GM19397 (cell line): ENCODE data around the gene PGA3.
"Not testable (repeated sequence)": the region's sequence is repeated elsewhere in the genome, so short reads cannot be mapped to it uniquely, and the experiment has no call there.

ENCODE experiments used
- ATAC-seq: cut with Tn5 transposase; IDR thresholded peaks from one replicate; pipeline ENCODE4 v1.9.1; 2021; ENCODE audit warnings: mild to moderate bottlenecking, moderate library complexity; ENCODE audit not compliant: unreplicated experiment

Gene PGA3

DNA sequence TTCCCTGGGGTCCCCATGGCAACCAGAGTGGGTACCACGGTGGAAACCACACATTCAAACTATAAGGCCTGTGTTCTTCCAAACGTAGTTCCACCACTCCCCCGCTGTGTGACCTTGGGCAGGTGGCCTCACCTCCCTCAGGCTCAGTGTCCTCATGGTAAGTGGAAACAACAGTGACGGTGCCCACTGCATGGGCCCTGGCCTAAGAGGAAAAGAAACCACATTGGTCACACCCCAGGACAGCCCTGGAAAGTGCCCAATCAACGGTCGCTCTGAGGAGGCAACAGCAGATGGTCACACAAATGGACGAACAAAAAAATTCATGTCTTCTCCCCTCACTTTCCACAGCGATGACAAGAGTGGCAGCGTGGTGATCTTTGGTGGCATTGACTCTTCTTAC lies 44.8 kb downstream of the PGA3 start:
- not testable (repeated sequence) for ATAC-seq

DNA sequence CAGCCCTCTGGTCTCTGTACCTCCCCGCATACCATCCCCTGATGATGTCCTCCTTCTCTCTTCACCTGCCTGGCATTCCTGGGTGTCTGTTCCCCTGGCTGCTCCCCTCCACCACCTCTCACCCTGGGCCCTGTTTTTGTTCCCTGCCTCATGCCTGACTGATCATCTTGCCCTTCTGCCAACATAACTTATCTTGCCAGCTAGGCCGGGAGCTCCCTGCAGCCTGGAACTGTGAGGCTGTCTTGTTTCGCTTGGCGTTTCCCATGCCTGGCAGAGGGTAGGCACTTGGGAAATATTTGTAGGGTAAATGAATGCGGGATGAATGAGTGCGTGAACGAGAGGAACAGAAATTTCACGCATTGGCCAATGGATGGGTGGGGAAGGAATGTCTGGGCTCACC lies 45.9 kb downstream of the PGA3 start:
- ATAC-seq: not testable (repeated sequence)

DNA sequence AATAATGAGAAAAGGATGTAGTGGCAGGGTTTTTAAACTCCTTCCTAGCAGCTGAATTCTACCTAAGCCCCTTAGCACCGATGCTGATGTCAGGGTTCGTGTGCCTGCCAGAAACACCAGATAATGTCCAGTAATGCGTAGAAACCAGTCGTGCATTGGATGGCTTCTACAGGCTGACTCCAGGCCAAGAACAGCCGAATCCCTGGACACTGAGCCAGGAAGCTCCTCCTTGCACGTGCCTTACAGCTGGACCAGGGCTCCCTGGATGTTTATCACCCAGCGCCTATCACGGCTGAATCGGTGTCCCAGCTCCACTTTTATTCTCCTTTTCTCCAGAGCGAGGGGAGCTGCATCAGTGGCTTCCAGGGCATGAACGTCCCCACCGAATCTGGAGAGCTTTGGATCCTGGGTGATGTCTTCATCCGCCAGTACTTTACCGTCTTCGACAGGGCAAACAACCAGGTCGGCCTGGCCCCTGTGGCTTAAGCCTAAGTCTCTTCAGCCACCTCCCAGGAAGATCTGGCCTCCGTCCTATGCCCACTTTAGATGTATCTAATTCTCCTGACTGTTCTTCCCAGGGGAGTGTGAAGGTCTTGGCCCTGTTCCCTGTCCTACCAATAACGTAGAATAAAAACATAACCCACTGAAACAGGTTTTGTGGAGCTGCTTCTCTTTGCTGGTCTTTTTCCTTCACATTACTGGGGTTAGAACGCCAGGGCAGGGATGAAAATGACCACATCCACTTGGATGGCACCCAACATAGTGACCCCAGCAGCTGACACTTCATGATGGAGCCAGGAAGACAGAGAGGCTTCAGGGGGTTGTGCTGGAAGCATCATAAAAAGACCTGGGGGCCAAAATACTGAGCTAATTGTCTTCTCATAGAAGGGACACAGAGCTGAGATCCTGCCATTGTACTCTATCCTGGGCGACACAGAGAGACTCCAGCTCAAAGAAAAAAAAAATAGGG lies 47.8 kb downstream of the PGA3 start:
- ATAC-seq: not testable (repeated sequence)

DNA sequence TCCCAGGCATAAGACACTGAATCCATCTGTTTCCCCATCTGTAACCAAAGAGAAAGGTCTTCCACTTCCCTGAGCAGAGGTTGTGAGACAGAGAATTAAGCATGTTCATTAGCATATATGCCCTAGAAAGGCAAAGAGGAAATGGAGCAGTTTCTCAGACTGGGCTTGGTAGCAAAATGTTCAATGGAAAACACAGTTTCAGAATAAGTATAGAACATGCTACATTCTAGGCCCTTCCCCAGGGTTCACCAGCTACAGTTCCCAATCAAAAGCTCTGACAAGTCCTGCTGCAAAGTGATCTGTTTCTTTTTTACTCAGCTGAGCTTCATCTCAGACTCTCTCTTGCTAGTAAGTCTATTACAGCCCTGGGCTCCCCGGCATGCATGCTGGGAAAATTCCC lies 49.0 kb downstream of the PGA3 start:
- ATAC-seq: not testable (repeated sequence)

DNA sequence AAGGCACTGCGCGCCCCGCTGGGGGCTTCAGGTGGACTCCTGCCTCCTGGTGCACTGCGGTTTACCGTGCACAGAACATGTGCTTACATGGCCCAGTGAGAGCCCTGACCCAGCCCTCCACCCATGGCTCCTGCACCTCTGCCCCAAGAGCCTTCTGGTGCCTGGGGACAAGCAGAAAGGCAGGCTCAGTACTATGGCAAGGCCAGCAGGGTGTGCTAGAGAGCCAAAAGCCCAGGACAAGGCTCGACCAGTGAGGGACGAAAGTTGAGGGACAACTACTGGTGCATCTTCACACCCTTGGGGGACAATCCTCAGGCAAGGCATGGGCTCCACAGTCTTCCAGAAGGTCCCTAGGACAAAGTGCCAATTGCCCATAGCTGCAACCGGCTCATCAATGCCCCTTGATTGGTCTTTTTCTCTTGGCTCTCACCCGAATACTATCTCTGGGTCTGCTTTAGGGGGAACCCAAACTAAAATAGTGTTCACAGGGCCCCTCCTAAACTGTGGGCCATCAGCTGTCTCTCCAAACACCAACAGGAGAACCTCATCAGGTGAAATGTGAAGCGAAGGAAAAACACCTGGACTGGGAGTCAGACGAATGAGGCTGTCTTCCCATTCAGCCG lies 51.2 kb downstream of the PGA3 start:
- ATAC-seq: no peak

DNA sequence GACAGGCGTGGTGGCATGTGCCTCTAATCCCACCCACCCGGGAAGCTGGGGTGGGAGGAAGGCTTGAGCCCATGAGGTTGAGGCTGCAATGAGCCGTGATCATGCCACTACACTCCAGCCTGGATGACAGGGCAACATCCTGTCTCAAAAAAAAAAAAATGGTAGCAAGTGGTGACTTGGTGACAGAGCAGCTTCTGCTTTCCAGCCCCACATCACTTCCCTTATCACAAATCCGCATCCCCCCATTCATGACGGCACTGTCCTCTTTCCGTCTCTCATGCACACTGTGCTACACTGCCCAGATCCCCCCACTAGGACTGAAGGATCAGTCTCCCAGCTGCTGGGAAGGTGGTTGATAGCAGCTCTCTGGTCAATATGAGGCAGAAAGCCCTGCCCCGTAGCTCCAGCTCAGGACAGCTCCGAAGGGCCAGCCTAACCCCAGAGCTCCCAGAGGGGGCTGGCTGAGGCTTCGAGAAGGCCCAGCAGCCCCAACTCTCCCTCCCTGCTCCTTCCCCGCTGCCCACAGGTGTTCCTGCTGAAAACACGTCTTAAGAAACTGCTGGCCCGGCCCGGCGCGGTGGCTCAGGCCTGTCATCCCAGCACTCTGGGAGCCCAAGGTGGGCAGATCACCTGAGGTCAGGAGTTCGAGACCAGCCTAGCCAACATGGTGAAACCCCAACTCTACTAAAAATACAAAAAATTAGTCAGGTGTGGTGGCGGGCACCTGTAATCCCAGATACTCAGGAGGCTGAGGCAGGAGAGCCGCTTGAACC lies 53.6 kb downstream of the PGA3 start:
- no peak for ATAC-seq

DNA sequence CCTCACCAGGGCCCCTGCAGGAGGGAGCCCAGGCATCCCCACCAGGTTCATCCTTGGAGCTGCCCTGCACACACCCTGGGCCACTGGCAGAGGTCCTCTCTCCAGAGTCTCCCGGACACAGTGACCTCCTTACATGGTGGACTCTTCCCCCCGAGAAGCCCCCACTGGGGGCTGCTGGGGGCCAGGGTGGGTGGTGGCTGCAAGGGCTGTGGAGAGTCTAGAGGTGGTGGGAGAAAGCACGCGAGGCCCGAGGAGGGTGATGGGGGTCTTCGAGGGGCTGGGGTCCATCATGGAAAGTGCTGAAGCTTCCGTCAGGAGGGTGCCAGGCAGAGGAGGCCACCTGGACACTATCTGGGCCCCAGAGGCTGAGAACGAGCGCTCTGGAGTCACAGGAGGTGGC lies 55.2 kb downstream of the PGA3 start:
- ATAC-seq: no peak

DNA sequence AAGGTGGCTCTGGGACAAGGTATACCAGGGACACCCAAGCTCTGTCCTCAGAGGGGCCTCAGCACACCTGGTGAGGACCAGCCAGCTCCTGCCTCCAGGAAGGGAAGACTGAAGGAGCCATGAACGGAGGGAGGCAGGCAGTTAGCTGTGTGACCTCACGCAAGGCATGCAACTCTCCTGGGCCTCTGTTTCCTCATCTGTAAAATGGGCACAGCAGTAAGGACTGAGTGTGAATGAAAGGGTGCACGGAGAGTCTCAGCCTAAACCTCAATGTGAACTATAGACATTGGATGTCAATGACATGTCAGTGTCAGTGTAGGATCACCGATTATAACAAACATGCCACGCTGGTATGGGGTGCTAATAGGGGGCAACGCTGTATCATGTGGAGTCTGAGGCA lies 56.0 kb downstream of the PGA3 start:
- ATAC-seq: no peak
